Measurements from ENCODE around the gene CPEB4. TPM values are rescaled to one million over a fixed set of nuclear protein-coding genes. Genes with fewer than 3 reads are reported as not detected.

CPEB4 gene
- total RNA-seq, 2 donors from 2014 or later = 9.4 to 11.3 TPM

DNA sequence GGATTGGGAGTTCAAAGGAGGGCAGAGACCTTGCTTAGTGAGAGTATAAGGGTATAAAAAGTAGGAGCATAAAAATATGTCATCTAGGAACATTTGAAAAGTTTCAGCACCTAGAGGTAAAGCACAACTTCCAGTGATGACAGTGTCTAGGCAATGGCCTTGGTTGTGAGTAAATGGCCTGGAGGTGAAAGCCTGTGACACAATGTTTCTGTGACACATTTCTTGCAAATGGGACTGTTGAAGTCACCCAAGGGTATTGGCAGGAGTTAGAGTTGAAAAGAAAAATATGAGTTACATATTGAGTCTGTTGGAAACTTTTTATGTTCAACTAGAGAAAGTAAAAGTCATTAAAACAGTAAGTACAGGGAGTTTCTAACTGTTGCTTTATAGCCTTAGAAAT is 115.6 kb downstream of the CPEB4 start:
- no peaks in the 10 kb centered on the region for H3K36me3 Mint-ChIP-seq (ENCODE audit: low read depth)
- H3K27me3 ChIP-seq (ENCODE audit: control insufficient read depth, insufficient read depth, low read length, poor library complexity, severe bottlenecking) = no peaks in the 10 kb centered on the region
- H3K4me1 ChIP-seq (ENCODE audit: control insufficient read depth, insufficient read depth, low read length) = no peaks in the 10 kb centered on the region
- no peak overlapping the region for H3K27ac ChIP-seq (ENCODE audit: low read depth, low read length)
- H3K36me3 ChIP-seq (ENCODE audit: control insufficient read depth, insufficient read depth, low read length) = no peaks in the 10 kb centered on the region
- H3K4me1 Mint-ChIP-seq = no peaks in the 10 kb centered on the region
- TF ChIP-seq, protein P1, sequence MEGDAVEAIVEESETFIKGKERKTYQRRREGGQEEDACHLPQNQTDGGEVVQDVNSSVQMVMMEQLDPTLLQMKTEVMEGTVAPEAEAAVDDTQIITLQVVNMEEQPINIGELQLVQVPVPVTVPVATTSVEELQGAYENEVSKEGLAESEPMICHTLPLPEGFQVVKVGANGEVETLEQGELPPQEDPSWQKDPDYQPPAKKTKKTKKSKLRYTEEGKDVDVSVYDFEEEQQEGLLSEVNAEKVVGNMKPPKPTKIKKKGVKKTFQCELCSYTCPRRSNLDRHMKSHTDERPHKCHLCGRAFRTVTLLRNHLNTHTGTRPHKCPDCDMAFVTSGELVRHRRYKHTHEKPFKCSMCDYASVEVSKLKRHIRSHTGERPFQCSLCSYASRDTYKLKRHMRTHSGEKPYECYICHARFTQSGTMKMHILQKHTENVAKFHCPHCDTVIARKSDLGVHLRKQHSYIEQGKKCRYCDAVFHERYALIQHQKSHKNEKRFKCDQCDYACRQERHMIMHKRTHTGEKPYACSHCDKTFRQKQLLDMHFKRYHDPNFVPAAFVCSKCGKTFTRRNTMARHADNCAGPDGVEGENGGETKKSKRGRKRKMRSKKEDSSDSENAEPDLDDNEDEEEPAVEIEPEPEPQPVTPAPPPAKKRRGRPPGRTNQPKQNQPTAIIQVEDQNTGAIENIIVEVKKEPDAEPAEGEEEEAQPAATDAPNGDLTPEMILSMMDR (conservative IDR thresholded peaks at IDR 0.05) = no peak
- no peaks in the 10 kb centered on the region for H3K27me3 Mint-ChIP-seq (ENCODE audit: insufficient read depth)
- H3K9ac ChIP-seq (ENCODE audit: extremely low read depth, low read length, poor library complexity, severe bottlenecking) = no peak overlapping the region
- H3K4me3 ChIP-seq (ENCODE audit: low read length) = no peak overlapping the region
- H3K4me3 Mint-ChIP-seq = no peak overlapping the region
- DNase-seq = no peak
- no peak overlapping the region for H3K27ac Mint-ChIP-seq
- H3K9me3 Mint-ChIP-seq = no peaks in the 10 kb centered on the region
- H3K9me3 ChIP-seq (ENCODE audit: control insufficient read depth, low read length) = no peaks in the 10 kb centered on the region

DNA sequence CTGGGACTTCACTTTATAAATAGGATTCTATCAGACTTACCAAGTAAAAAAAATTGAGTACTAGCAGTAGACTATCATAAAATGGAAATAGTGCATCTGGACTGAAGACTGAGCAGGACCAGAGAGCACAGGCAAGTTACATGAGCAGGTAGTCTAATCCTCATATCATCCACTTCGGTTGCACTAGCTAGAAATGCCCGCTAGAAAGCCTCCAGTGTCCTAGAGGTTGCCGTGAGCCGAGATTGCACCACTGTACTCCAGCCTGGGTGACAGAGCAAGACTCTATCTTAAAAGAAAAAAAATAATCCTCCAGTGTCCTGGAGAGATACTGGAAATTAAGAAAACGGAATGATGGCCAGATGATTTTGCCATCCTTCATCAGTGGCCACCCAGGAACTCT is 120.8 kb downstream of the CPEB4 start:
- Mint-ChIP-seq H3K27ac (no peak overlapping the region), H3K36me3 (ENCODE audit: low read depth) (no peaks in the 10 kb centered on the region), H3K9me3 (peaks cover 2% of the 10 kb centered on the region), H3K4me3 (no peak overlapping the region), H3K27me3 (ENCODE audit: insufficient read depth) (no peaks in the 10 kb centered on the region), H3K4me1 (no peaks in the 10 kb centered on the region)
- TF ChIP-seq, protein P1 (conservative IDR thresholded peaks at IDR 0.05) = no peak
- Histone ChIP-seq H3K4me1 (ENCODE audit: control insufficient read depth, insufficient read depth, low read length) (no peaks in the 10 kb centered on the region), H3K9ac (ENCODE audit: extremely low read depth, low read length, poor library complexity, severe bottlenecking) (no peak overlapping the region), H3K4me3 (ENCODE audit: low read length) (no peak overlapping the region), H3K27ac (ENCODE audit: low read depth, low read length) (no peak overlapping the region), H3K36me3 (ENCODE audit: control insufficient read depth, insufficient read depth, low read length) (no peaks in the 10 kb centered on the region), H3K9me3 (ENCODE audit: control insufficient read depth, low read length) (no peaks in the 10 kb centered on the region), H3K27me3 (ENCODE audit: control insufficient read depth, insufficient read depth, low read length, poor library complexity, severe bottlenecking) (no peaks in the 10 kb centered on the region)
- no peak for DNase-seq
- 90 to 93% methylated on average over 5 of the region's 5 CpGs for WGBS, 2 experiments (ENCODE audit: insufficient coverage in 1 of 2, insufficient read length in 1 of 2)

DNA sequence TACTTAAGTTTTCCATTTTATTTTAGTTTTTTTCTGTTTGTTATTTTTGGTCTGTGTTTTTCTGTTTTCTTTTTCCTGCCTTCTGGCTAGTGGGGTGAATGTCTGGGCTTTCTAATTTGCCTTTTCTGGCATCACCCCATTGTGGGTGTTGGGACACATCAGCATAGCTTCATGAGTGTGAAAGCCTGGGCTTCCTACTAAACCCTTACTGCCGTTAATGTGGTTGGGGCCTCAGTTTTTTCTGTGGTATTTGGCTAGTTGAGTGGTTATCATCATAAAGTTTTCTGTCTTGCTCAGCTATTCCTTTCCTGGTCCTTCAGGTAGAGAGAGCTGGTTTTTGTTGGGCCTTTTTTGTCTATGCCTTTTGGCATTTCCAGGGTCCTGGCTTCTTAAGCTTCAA is 122.2 kb downstream of the CPEB4 start:
- no peaks in the 10 kb centered on the region for H3K27me3 Mint-ChIP-seq (ENCODE audit: insufficient read depth)
- H3K27me3 ChIP-seq (ENCODE audit: control insufficient read depth, insufficient read depth, low read length, poor library complexity, severe bottlenecking) = no peaks in the 10 kb centered on the region
- H3K4me1 Mint-ChIP-seq = no peaks in the 10 kb centered on the region
- H3K4me3 ChIP-seq (ENCODE audit: low read length) = no peak overlapping the region
- DNase-seq = no peak
- no peak overlapping the region for H3K9ac ChIP-seq (ENCODE audit: extremely low read depth, low read length, poor library complexity, severe bottlenecking)
- no peak overlapping the region for H3K4me3 Mint-ChIP-seq
- H3K27ac ChIP-seq (ENCODE audit: low read depth, low read length) = no peak overlapping the region
- H3K9me3 Mint-ChIP-seq = peaks cover 7% of the 10 kb centered on the region
- H3K9me3 ChIP-seq (ENCODE audit: control insufficient read depth, low read length) = no peaks in the 10 kb centered on the region
- H3K27ac Mint-ChIP-seq = no peak overlapping the region
- no peaks in the 10 kb centered on the region for H3K36me3 ChIP-seq (ENCODE audit: control insufficient read depth, insufficient read depth, low read length)
- TF ChIP-seq, protein P1 (conservative IDR thresholded peaks at IDR 0.05) = no peak
- H3K36me3 Mint-ChIP-seq (ENCODE audit: low read depth) = no peaks in the 10 kb centered on the region
- no peaks in the 10 kb centered on the region for H3K4me1 ChIP-seq (ENCODE audit: control insufficient read depth, insufficient read depth, low read length)
- WGBS, 2 experiments (ENCODE audit: insufficient coverage in 1 of 2, insufficient read length in 1 of 2) = 80 to 100% methylated on average over 1 of the region's 1 CpG

All from endodermal cell (in vitro differentiated cells).